HCT116 (cell line): ENCODE results near the gene ZNHIT1. TPM values are rescaled to one million over a fixed set of nuclear protein-coding genes. Genes with fewer than 3 reads are reported as not detected.

Source experiments
- ATAC-seq: fragments of 200-7000 bp; cut with Tn5 transposase; 2 replicates; pipeline ENCODE4 v1.9.1; 2020; ENCODE audit warnings: mild to moderate bottlenecking, moderate library complexity
- BruUV-seq: library from RNA; stranded (reverse); fragments of 400-500 nt; replicated peaks from 2 replicates; lab custom pipeline; 2021; lab: Mats Ljungman, UMichigan
- CTCF ChIA-PET: fragments of 300-600 bp; sonication (Branson Sonifier 250); formaldehyde crosslinking; loops from one replicate; lab custom pipeline; 2021; ENCODE audit warnings: antibody characterized with exemption; lab: Charles Lee
- POLR2A ChIA-PET: fragments of 300-600, 350-600 bp; sonication (Branson Sonifier 250); formaldehyde crosslinking; loops from one replicate; lab custom pipeline; 2021; ENCODE audit warnings: antibody characterized with exemption; lab: Charles Lee
- RAD21 ChIA-PET, 2 experiments: fragments of 300-600 bp; sonication (Branson Sonifier 250); formaldehyde crosslinking; loops; one replicate each; lab custom pipeline; 2023; ENCODE audit warnings: low total read pairs in 2 of 2; ENCODE audit not compliant: uncharacterized antibody in 2 of 2, unreplicated experiment in 2 of 2, low non-redundant PET in 1 of 2; lab: Charles Lee
- DNase-seq: peaks from one replicate; pipeline ENCODE4 v3.0.0-alpha.2; 2010; ENCODE audit warnings: low read depth, low spot score
- H2AFZ ChIP-seq: fragments of 200-600 bp; shearing (Covaris generic), sonication (generic); 2 replicates; pipeline ENCODE4 v1.6.1; 2017; ENCODE audit warnings: low read depth, mixed run types, mixed read lengths, antibody characterized with exemption, low read length; ENCODE audit not compliant: poor library complexity, severe bottlenecking
- H3K27ac ChIP-seq: 2 replicates; pipeline ENCODE4 v1.5.1; 2012; ENCODE audit warnings: low read depth, low read length
- H3K27me3 ChIP-seq: fragments of 200-600 bp; sonication (generic); 2 replicates; pipeline ENCODE4 v1.6.1; 2016; ENCODE audit warnings: mixed run types, low read length, mixed read lengths; ENCODE audit not compliant: insufficient read depth
- H3K36me3 ChIP-seq, 2 experiments: fragments of 200-500 bp in 1 of 2; fragments of 200-600 bp in 1 of 2; sonication (Bioruptor generic) in 1 of 2; sonication (generic) in 1 of 2; 2 replicates each; pipeline versions ENCODE4 v1.5.1 to v1.6.1; 2014 to 2016; ENCODE audit warnings: low read length in 2 of 2, inconsistent platforms in 1 of 2, mixed read lengths in 1 of 2, mixed run types in 1 of 2; ENCODE audit not compliant: insufficient read depth in 2 of 2, control insufficient read depth in 1 of 2
- H3K4me1 ChIP-seq, 2 experiments: fragments of 200-600 bp in 1 of 2; sonication (generic) in 1 of 2; 2 replicates each; pipeline versions ENCODE4 v1.5.1 to v1.6.1; 2012 to 2017; ENCODE audit warnings: low read length in 2 of 2, inconsistent platforms in 1 of 2, mild to moderate bottlenecking in 1 of 2, mixed read lengths in 1 of 2, mixed run types in 1 of 2, moderate library complexity in 1 of 2; ENCODE audit not compliant: insufficient read depth in 2 of 2, control insufficient read depth in 1 of 2
- H3K4me2 ChIP-seq: fragments of 200-600 bp; sonication (generic); 2 replicates; pipeline ENCODE4 v1.6.1; 2017; ENCODE audit warnings: mixed run types, low read length, mixed read lengths
- H3K4me3 ChIP-seq, 2 experiments: fragments of 200-600 bp in 1 of 2; sonication (generic) in 1 of 2; replicated peaks in 1 of 2; 2 replicates each; pipeline ENCODE4 v1.5.1; 2011 to 2016; ENCODE audit warnings: low read length in 2 of 2, control low read depth in 1 of 2, low read depth in 1 of 2, mild to moderate bottlenecking in 1 of 2, mixed read lengths in 1 of 2, mixed run types in 1 of 2
- H3K79me2 ChIP-seq: fragments of 200-600 bp; sonication (generic); 2 replicates; pipeline ENCODE4 v1.6.1; 2017; ENCODE audit warnings: mild to moderate bottlenecking, mixed run types, low read length, moderate library complexity, mixed read lengths; ENCODE audit not compliant: insufficient read depth
- H3K9ac ChIP-seq: fragments of 200-600 bp; sonication (generic); 2 replicates; pipeline ENCODE4 v1.6.1; 2016; ENCODE audit warnings: low read length, mixed read lengths
- H3K9me2 ChIP-seq: fragments of 200-600 bp; sonication (generic), shearing (Covaris generic); 2 replicates; pipeline ENCODE4 v1.6.1; 2017; ENCODE audit warnings: mixed run types, mild to moderate bottlenecking, moderate library complexity; ENCODE audit not compliant: insufficient read depth
- H3K9me3 ChIP-seq, 2 experiments: fragments of 200-500 bp in 1 of 2; fragments of 200-600 bp in 1 of 2; sonication (Bioruptor generic) in 1 of 2; sonication (generic) in 1 of 2; 2 replicates each; pipeline ENCODE4 v1.6.1; 2014 to 2017; ENCODE audit warnings: low read length in 2 of 2, mixed read lengths in 2 of 2, inconsistent platforms in 1 of 2, low read depth in 1 of 2, mild to moderate bottlenecking in 1 of 2, mixed run types in 1 of 2, moderate library complexity in 1 of 2; ENCODE audit not compliant: control insufficient read depth in 1 of 2, insufficient read depth in 1 of 2
- H4K20me1 ChIP-seq: fragments of 200-600 bp; sonication (generic), shearing (Covaris generic); 2 replicates; pipeline ENCODE4 v1.6.1; 2017; ENCODE audit warnings: mixed run types, mild to moderate bottlenecking, moderate library complexity; ENCODE audit not compliant: insufficient read depth
- ATF3 ChIP-seq: IDR thresholded peaks from 2 replicates; pipeline ENCODE4 v1.6.1; 2012
- CBX3 ChIP-seq: IDR thresholded peaks from 2 replicates; pipeline ENCODE4 v1.6.1; 2012; ENCODE audit warnings: low read depth
- CEBPB ChIP-seq: IDR thresholded peaks from 2 replicates; pipeline ENCODE4 v1.6.1; 2012; ENCODE audit warnings: low read depth
- ELF1 ChIP-seq: IDR thresholded peaks from 2 replicates; pipeline ENCODE4 v1.6.1; 2012; ENCODE audit warnings: low read depth, borderline replicate concordance
- EZH2 ChIP-seq: fragments of 200-600 bp; sonication (generic); IDR thresholded peaks from 2 replicates; pipeline ENCODE4 v1.6.1; 2017; ENCODE audit warnings: antibody characterized with exemption, mixed run types
- EZH2phosphoT487 ChIP-seq: fragments of 200-600 bp; IDR thresholded peaks from 2 replicates; pipeline ENCODE4 v1.6.1; 2018; ENCODE audit warnings: antibody characterized with exemption, borderline replicate concordance
- JUND ChIP-seq: IDR thresholded peaks from 2 replicates; pipeline ENCODE4 v1.6.1; 2012
- POLR2A ChIP-seq: IDR thresholded peaks from 2 replicates; pipeline ENCODE4 v1.7.0; 2011; ENCODE audit warnings: borderline replicate concordance; ENCODE audit not compliant: insufficient read depth, insufficient read length; ENCODE audit errors: extremely low read depth
- POLR2AphosphoS5 ChIP-seq: IDR thresholded peaks from 2 replicates; pipeline ENCODE4 v1.6.1; 2011; ENCODE audit warnings: mild to moderate bottlenecking, low read depth, low read length, moderate library complexity
- SP1 ChIP-seq: IDR thresholded peaks from 2 replicates; pipeline ENCODE4 v1.6.1; 2012; ENCODE audit warnings: low read depth
- SRF ChIP-seq: IDR thresholded peaks from 2 replicates; pipeline ENCODE4 v1.6.1; 2012; ENCODE audit warnings: low read depth
- TCF7L2 ChIP-seq: IDR thresholded peaks from 2 replicates; pipeline ENCODE4 v1.7.0; 2011; ENCODE audit warnings: borderline replicate concordance, inconsistent platforms; ENCODE audit not compliant: insufficient read depth, insufficient read length; ENCODE audit errors: extremely low read depth
- YY1 ChIP-seq: IDR thresholded peaks from 2 replicates; pipeline ENCODE4 v1.6.1; 2011; ENCODE audit warnings: low read length, low read depth, moderate library complexity, mild to moderate bottlenecking; ENCODE audit not compliant: insufficient replicate concordance; ENCODE audit errors: extremely low read depth
- ZFX ChIP-seq: fragments of 450-650 bp; IDR thresholded peaks from 2 replicates; pipeline ENCODE4 v1.6.1; 2017
- ZNF274 ChIP-seq: fragments of 200-500 bp; sonication (Bioruptor generic); IDR thresholded peaks from 2 replicates; pipeline ENCODE4 v1.6.1; 2014; ENCODE audit warnings: mild to moderate bottlenecking, low read depth, low read length, inconsistent platforms
- intact Hi-C: fragments of 100-400 bp; cut with micrococcal nuclease; formaldehyde crosslinking; loops from 2 replicates; pipeline ENCODE4 v1.10.0; 2022
- total RNA-seq: library from RNA; stranded (reverse); gene quantifications from one replicate; pipeline ENCODE4 v1.2.1, GENCODE V29; 2021; ENCODE audit not compliant: unreplicated experiment
- TF ChIP-seq, protein P1 (sequence below): IDR thresholded peaks from 2 replicates; pipeline ENCODE4 v1.6.1; 2012; ENCODE audit warnings: low read depth
- TF ChIP-seq, protein P2 (sequence below): IDR thresholded peaks from 2 replicates; pipeline ENCODE4 v1.6.1; 2012
- TF ChIP-seq, protein P3 (sequence below), 3 experiments: fragments of 200-600 bp in 1 of 3; sonication (generic) in 1 of 3; IDR thresholded peaks in 2 of 3; conservative IDR thresholded peaks in 1 of 3; 2 replicates each; pipeline ENCODE4 v1.5.1; 2012 to 2017; ENCODE audit warnings: low read depth in 2 of 3, low read length in 2 of 3, antibody characterized with exemption in 1 of 3, borderline replicate concordance in 1 of 3, control low read depth in 1 of 3, mild to moderate bottlenecking in 1 of 3, mixed read lengths in 1 of 3, mixed run types in 1 of 3, moderate library complexity in 1 of 3; ENCODE audit not compliant: insufficient read depth in 1 of 3

ZNHIT1 gene
- total RNA-seq, 1 experiment from 2014 or later, result 69.4 TPM

DNA sequence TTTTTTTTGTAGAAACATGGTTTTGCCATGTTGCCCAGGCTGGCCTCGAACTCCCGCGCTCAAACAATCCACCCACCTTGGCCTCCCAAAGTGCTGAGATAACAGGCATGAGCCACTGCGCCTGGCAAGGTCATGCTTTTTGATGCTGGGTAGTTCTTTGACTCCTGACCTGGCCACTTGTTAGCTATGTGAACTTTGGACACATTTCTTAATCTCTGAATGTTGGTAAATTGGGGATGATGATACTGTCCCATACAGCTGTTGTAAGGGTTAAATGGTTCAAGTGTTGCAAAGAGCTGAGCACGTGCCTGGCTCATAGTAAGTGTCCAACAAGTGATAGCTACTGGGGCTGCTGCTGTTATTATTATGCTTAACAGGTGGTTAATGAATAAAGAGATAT, 2.3 kb downstream of the ZNHIT1 start (continued):
- TF ChIP-seq YY1, result no peak
- no peak for TF ChIP-seq TCF7L2

GRCh38 chr7:101222275-101222830, 4.4 kb downstream of the ZNHIT1 start:
- ChIA-PET RAD21 (no interaction called here), CTCF (no interaction called here), POLR2A (no interaction called here)
- no peak overlapping the region for H3K9ac ChIP-seq
- no peak overlapping the region for H3K4me2 ChIP-seq
- H3K9me3 ChIP-seq, result no peaks in the 10 kb centered on the region
- H3K27me3 ChIP-seq, result no peaks in the 10 kb centered on the region
- TF ChIP-seq YY1 (no peak), SRF (no peak), ZFX (no peak), SP1 (no peak), CEBPB (no peak), POLR2AphosphoS5 (no peak), EZH2 (no peak), EZH2phosphoT487 (no peak), ELF1 (no peak), JUND (no peak), POLR2A (no peak), CBX3 (no peak), TCF7L2 (no peak), ZNF274 (no peak), ATF3 (no peak)
- TF ChIP-seq, protein P1, sequence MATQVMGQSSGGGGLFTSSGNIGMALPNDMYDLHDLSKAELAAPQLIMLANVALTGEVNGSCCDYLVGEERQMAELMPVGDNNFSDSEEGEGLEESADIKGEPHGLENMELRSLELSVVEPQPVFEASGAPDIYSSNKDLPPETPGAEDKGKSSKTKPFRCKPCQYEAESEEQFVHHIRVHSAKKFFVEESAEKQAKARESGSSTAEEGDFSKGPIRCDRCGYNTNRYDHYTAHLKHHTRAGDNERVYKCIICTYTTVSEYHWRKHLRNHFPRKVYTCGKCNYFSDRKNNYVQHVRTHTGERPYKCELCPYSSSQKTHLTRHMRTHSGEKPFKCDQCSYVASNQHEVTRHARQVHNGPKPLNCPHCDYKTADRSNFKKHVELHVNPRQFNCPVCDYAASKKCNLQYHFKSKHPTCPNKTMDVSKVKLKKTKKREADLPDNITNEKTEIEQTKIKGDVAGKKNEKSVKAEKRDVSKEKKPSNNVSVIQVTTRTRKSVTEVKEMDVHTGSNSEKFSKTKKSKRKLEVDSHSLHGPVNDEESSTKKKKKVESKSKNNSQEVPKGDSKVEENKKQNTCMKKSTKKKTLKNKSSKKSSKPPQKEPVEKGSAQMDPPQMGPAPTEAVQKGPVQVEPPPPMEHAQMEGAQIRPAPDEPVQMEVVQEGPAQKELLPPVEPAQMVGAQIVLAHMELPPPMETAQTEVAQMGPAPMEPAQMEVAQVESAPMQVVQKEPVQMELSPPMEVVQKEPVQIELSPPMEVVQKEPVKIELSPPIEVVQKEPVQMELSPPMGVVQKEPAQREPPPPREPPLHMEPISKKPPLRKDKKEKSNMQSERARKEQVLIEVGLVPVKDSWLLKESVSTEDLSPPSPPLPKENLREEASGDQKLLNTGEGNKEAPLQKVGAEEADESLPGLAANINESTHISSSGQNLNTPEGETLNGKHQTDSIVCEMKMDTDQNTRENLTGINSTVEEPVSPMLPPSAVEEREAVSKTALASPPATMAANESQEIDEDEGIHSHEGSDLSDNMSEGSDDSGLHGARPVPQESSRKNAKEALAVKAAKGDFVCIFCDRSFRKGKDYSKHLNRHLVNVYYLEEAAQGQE, result no peak
- TF ChIP-seq, protein P2, sequence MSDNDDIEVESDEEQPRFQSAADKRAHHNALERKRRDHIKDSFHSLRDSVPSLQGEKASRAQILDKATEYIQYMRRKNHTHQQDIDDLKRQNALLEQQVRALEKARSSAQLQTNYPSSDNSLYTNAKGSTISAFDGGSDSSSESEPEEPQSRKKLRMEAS, result no peak
- TF ChIP-seq, protein P3, sequence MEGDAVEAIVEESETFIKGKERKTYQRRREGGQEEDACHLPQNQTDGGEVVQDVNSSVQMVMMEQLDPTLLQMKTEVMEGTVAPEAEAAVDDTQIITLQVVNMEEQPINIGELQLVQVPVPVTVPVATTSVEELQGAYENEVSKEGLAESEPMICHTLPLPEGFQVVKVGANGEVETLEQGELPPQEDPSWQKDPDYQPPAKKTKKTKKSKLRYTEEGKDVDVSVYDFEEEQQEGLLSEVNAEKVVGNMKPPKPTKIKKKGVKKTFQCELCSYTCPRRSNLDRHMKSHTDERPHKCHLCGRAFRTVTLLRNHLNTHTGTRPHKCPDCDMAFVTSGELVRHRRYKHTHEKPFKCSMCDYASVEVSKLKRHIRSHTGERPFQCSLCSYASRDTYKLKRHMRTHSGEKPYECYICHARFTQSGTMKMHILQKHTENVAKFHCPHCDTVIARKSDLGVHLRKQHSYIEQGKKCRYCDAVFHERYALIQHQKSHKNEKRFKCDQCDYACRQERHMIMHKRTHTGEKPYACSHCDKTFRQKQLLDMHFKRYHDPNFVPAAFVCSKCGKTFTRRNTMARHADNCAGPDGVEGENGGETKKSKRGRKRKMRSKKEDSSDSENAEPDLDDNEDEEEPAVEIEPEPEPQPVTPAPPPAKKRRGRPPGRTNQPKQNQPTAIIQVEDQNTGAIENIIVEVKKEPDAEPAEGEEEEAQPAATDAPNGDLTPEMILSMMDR (IDR thresholded peaks at IDR 0.05 in 2 of 3, conservative IDR thresholded peaks at IDR 0.05 in 1 of 3; ENCODE audit: borderline replicate concordance in 1 of 3, insufficient read depth in 1 of 3, low read depth in 2 of 3, low read length in 2 of 3), result no peak
- H3K79me2 ChIP-seq, result peaks cover 25% of the 10 kb centered on the region
- peaks cover 0 to 7% of the 10 kb centered on the region in 2 experiments; a peak in 1 of 4 replicates for H3K4me1 ChIP-seq
- DNase-seq (no peak), ATAC-seq (no peak)
- BruUV-seq, result no TSS peak
- no peak overlapping the region for H3K27ac ChIP-seq
- no peak overlapping the region for H3K4me3 ChIP-seq
- H3K9me2 ChIP-seq, result no peaks in the 10 kb centered on the region
- H2AFZ ChIP-seq, result no peak overlapping the region
- peaks cover 4 to 8% of the 10 kb centered on the region in 2 experiments; a peak in 2 of 4 replicates for H3K36me3 ChIP-seq
- intact Hi-C loops, result no loop called here
- H4K20me1 ChIP-seq, result no peaks in the 10 kb centered on the region
